GM21786 (cell line): Measurements from ENCODE around the gene ADCYAP1R1.

Experiments
- ATAC-seq: cut with Tn5 transposase; IDR thresholded peaks from one replicate; pipeline ENCODE4 v1.9.1; 2021; ENCODE audit not compliant: unreplicated experiment

The ADCYAP1R1 gene

GRCh38 chr7:31082447-31082846 lies 30.3 kb downstream of the ADCYAP1R1 start:
- no peak for ATAC-seq

GRCh38 chr7:31083210-31083786 lies 31.2 kb downstream of the ADCYAP1R1 start:
- ATAC-seq: no peak

GRCh38 chr7:31084226-31084625 lies 32.1 kb downstream of the ADCYAP1R1 start:
- no peak for ATAC-seq

GRCh38 chr7:31087351-31087750 lies 35.2 kb downstream of the ADCYAP1R1 start:
- no peak for ATAC-seq

- no peak for ATAC-seq
Observed at GRCh38 chr7:31091924-31092434, 39.9 kb downstream of the ADCYAP1R1 start.

- ATAC-seq: no peak
Observed at GRCh38 chr7:31092606-31093005, 40.5 kb downstream of the ADCYAP1R1 start.

GRCh38 chr7:31093282-31093681 lies 41.2 kb downstream of the ADCYAP1R1 start:
- no peak for ATAC-seq

GRCh38 chr7:31094271-31094670 lies 42.2 kb downstream of the ADCYAP1R1 start:
- no peak for ATAC-seq

- ATAC-seq: no peak
Observed at GRCh38 chr7:31095286-31096197, 43.4 kb downstream of the ADCYAP1R1 start.

- no peak for ATAC-seq
Observed at GRCh38 chr7:31096198-31096876, 44.2 kb downstream of the ADCYAP1R1 start.

GRCh38 chr7:31096877-31097258 lies 44.8 kb downstream of the ADCYAP1R1 start:
- ATAC-seq: no peak

- ATAC-seq: no peak
Observed at GRCh38 chr7:31098642-31099360, 46.7 kb downstream of the ADCYAP1R1 start.

GRCh38 chr7:31099451-31100444 lies 47.6 kb downstream of the ADCYAP1R1 start:
- ATAC-seq: no peak

- no peak for ATAC-seq
Observed at GRCh38 chr7:31100445-31100844, 48.3 kb downstream of the ADCYAP1R1 start.

GRCh38 chr7:31100871-31101270 lies 48.8 kb downstream of the ADCYAP1R1 start:
- ATAC-seq: no peak

- no peak for ATAC-seq
Observed at GRCh38 chr7:31101544-31101943, 49.4 kb downstream of the ADCYAP1R1 start.

- ATAC-seq: no peak
Observed at GRCh38 chr7:31102151-31102972, 50.3 kb downstream of the ADCYAP1R1 start.

GRCh38 chr7:31102973-31103850 lies 51.1 kb downstream of the ADCYAP1R1 start:
- ATAC-seq: no peak
